CD4-positive, alpha-beta T cell treated with Interleukin-6 for 4 hours (primary cell): ENCODE data around the gene STX4.
"Not testable (repeated sequence)": the region's sequence is repeated elsewhere in the genome, so short reads cannot be mapped to it uniquely, and the experiment has no call there.

ENCODE experiments used
- DNase-seq: peaks from one replicate; pipeline ENCODE4 v3.0.0-alpha.2; 2020; ENCODE audit warnings: mixed read lengths

The STX4 gene

GRCh38 chr16:30998852-30999761 is 34.3 kb upstream of the STX4 start:
- DNase-seq, result no peak

- DNase-seq, result no peak
These were observed 32.5 kb upstream of the STX4 start for GRCh38 chr16:31000671-31001382.

- no peak for DNase-seq
These were observed 31.7 kb upstream of the STX4 start for GRCh38 chr16:31001507-31002249.

- no peak for DNase-seq
These were observed 31.1 kb upstream of the STX4 start for GRCh38 chr16:31002250-31002700.

GRCh38 chr16:31002862-31003341 is 30.5 kb upstream of the STX4 start:
- no peak for DNase-seq

- no peak for DNase-seq
These were observed 29.6 kb upstream of the STX4 start for GRCh38 chr16:31003744-31004143.

GRCh38 chr16:31004658-31005057 is 28.7 kb upstream of the STX4 start:
- no peak for DNase-seq

- no peak for DNase-seq
These were observed 27.8 kb upstream of the STX4 start for GRCh38 chr16:31005350-31006085.

- DNase-seq, result no peak
These were observed 27.3 kb upstream of the STX4 start for GRCh38 chr16:31006086-31006385.

GRCh38 chr16:31006589-31006988 is 26.8 kb upstream of the STX4 start:
- DNase-seq, result no peak

- no peak for DNase-seq
These were observed 25.7 kb upstream of the STX4 start for GRCh38 chr16:31007684-31008083.

- DNase-seq, result no peak
These were observed 25.2 kb upstream of the STX4 start for GRCh38 chr16:31008149-31008548.

GRCh38 chr16:31008551-31008950 is 24.8 kb upstream of the STX4 start:
- no peak for DNase-seq

GRCh38 chr16:31009120-31009519 is 24.2 kb upstream of the STX4 start:
- no peak for DNase-seq

- DNase-seq, result peak; percentile 19
These were observed 23.3 kb upstream of the STX4 start for GRCh38 chr16:31009894-31010584.

GRCh38 chr16:31010585-31011325 is 22.6 kb upstream of the STX4 start, which contains the start of gene STX1B:
Gene STX1B (minus strand): TSS chr16:31010638. CDS start chr16:31010396, 242 bp downstream.
- peak; percentile 81 for DNase-seq

GRCh38 chr16:31011815-31012214 is 21.5 kb upstream of the STX4 start:
- DNase-seq, result not testable (repeated sequence)

GRCh38 chr16:31013292-31013691 is 20.1 kb upstream of the STX4 start:
- DNase-seq, result not testable (repeated sequence)

GRCh38 chr16:31016018-31016417 is 17.3 kb upstream of the STX4 start:
- DNase-seq, result no peak

- not testable (repeated sequence) for DNase-seq
These were observed 15.6 kb upstream of the STX4 start for GRCh38 chr16:31017756-31018155.

- DNase-seq, result no peak
These were observed 12.8 kb upstream of the STX4 start for GRCh38 chr16:31020536-31020935.
